Uterus (tissue), 4 donors: ENCODE data around the gene BATF3. TPM values are rescaled to one million over a fixed set of nuclear protein-coding genes. Genes with fewer than 3 reads are reported as not detected.

Experiments used
- DNase-seq, 2 donors: peaks; one replicate each; pipeline ENCODE4 v3.0.0-alpha.2; 2019 to 2020
- H3K27ac ChIP-seq, 2 donors: fragments of 200-600 bp; sonication (generic); 1 replicate in 1 of 2; 2 replicates in 1 of 2; pipeline ENCODE4 v1.5.1; 2016 to 2018
- H3K27me3 ChIP-seq, 2 donors: fragments of 200-600 bp; sonication (generic); one replicate each; pipeline ENCODE4 v1.5.1; 2018 to 2019; ENCODE audit warnings: control low read depth in 1 of 2
- H3K36me3 ChIP-seq, 2 donors: fragments of 200-600 bp; sonication (generic); one replicate each; pipeline ENCODE4 v1.5.1; 2019; ENCODE audit warnings: control low read depth in 1 of 2
- H3K4me1 ChIP-seq, 2 donors: fragments of 200-600 bp; sonication (generic); one replicate each; pipeline ENCODE4 v1.5.1; 2018 to 2019; ENCODE audit warnings: control low read depth in 1 of 2
- H3K4me3 ChIP-seq, 2 donors: fragments of 200-600 bp; sonication (generic); 1 replicate in 1 of 2; 2 replicates in 1 of 2; pipeline ENCODE4 v1.5.1; 2018 to 2019; ENCODE audit warnings: mild to moderate bottlenecking in 1 of 2
- H3K9me3 ChIP-seq, 2 donors: fragments of 200-600 bp; sonication (generic); one replicate each; pipeline ENCODE4 v1.5.1; 2019; ENCODE audit warnings: control low read depth in 1 of 2
- POLR2A ChIP-seq, 2 donors: fragments of 450-650 bp; IDR thresholded peaks; one replicate each; pipeline ENCODE4 v1.6.1; 2016; ENCODE audit warnings: antibody characterized with exemption in 2 of 2, mild to moderate bottlenecking in 1 of 2, moderate library complexity in 1 of 2
- intact Hi-C: fragments of 100-400 bp; cut with DNase I; formaldehyde crosslinking; loops from one replicate; pipeline ENCODE4 v1.15.1; 2023; ENCODE audit warnings: low total_unique reads
- total RNA-seq, 4 donors: library from RNA; depleted of rRNA in 3 of 4; stranded (reverse); fragments of >200 nt in 3 of 4; gene quantifications; one replicate each; pipeline versions ENCODE4 v1.1.0 to v1.2.4, GENCODE V29; 2014 to 2023
- TF ChIP-seq, protein P1 (sequence below), 4 experiments: fragments of 200-600 bp in 2 of 4; fragments of 450-650 bp in 2 of 4; sonication (generic) in 2 of 4; IDR thresholded peaks; one replicate each; pipeline ENCODE4 v1.5.1; 2016 to 2019; ENCODE audit warnings: antibody characterized with exemption in 4 of 4, mild to moderate bottlenecking in 2 of 4, moderate library complexity in 1 of 4
- donor health status: DM: yes; HTN: yes; CAD: no.

Gene BATF3
- total RNA-seq, 4 donors from 2014 or later, result 3.0 to 10.3 (median 3.5) TPM; not detected in 1

DNA sequence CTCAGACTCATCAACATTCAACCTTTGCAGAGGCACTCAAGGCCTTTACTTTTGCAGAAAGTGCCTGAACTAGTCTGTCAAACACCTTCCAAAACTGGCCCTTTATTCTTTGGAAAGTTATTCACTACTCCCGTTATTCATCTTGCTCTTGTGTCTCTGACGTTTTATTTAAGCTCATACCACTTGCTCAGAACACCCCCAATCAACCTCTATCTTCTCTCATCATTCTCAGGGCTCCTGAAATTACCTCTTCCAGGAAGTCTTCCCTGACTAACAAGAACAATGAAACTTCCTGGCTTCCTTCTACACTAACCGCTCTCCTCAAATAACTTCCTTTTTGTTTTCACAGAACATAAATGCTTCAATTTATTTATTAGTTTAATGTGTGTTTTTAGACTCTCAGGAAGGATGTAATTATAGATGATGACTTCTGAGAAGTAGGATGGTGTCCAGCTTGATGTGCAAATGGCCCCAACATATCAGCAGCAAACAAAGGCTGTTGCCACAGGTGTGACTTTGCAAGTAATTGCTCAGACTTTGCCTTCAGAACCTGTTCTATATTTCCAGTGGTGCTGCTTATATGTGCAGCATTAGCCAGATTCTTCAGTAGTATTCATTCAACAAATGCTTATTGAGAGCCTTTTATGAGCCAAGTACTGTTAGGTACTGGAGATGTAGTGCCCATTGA is 22.8 kb upstream of the BATF3 start:
- intact Hi-C loops, result loop anchor here (2.0 kb wide), 1 partner anchor 22 kb away; no protein-coding TSS in a partner anchor
- Histone ChIP-seq H3K4me3 (no peak overlapping the region), H3K4me1 (no peaks in the 10 kb centered on the region), H3K27ac (no peak overlapping the region), H3K27me3 (no peaks in the 10 kb centered on the region), H3K36me3 (no peaks in the 10 kb centered on the region), H3K9me3 (no peaks in the 10 kb centered on the region)
- no peak for DNase-seq
- TF ChIP-seq, protein P1, sequence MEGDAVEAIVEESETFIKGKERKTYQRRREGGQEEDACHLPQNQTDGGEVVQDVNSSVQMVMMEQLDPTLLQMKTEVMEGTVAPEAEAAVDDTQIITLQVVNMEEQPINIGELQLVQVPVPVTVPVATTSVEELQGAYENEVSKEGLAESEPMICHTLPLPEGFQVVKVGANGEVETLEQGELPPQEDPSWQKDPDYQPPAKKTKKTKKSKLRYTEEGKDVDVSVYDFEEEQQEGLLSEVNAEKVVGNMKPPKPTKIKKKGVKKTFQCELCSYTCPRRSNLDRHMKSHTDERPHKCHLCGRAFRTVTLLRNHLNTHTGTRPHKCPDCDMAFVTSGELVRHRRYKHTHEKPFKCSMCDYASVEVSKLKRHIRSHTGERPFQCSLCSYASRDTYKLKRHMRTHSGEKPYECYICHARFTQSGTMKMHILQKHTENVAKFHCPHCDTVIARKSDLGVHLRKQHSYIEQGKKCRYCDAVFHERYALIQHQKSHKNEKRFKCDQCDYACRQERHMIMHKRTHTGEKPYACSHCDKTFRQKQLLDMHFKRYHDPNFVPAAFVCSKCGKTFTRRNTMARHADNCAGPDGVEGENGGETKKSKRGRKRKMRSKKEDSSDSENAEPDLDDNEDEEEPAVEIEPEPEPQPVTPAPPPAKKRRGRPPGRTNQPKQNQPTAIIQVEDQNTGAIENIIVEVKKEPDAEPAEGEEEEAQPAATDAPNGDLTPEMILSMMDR (IDR thresholded peaks at IDR 0.05), result no peak
- no peak for TF ChIP-seq POLR2A (IDR thresholded peaks at IDR 0.05)

DNA sequence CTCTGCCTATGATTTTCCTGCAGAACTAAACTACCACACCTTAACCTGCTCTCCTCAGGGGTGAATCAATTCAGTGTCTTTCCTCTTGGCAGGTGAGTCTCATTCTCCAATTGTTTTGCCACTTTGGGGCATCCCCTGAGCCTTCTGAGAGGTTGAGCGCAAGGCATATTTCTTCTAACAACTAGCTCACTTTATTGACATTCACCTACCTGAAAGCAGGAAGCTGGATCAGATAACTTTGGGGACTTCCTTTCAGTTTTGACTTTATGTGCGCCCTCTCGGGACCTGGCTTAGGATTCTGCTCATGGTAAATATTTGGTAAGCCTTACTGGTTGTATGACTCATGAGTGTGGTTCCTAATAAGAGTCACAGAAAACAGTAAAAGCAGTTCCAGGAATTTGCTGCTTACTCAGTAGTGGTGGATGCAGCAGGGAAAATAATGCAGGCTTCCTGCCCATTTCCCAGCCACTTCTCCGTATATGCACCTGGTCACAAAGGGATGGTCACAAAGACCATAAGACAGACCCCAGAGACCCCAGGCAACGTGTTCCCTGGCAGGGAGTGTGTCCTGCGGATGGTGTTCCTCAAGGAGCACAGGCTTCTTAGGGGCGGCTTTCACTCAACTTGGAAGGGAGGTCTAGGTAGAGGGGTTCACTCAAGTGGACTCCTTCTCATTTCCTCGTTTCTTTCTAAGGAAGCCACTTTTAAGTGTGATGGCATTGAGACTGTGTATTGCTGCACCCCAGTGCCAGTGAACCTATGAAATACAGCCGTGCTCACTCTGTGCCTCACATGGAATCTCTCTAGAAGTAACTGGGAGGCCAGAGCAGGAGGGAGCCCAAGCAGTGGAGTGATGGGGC is 22.0 kb upstream of the BATF3 start:
- Histone ChIP-seq H3K4me3 (no peak overlapping the region), H3K27ac (no peak overlapping the region), H3K4me1 (no peaks in the 10 kb centered on the region), H3K9me3 (no peaks in the 10 kb centered on the region), H3K36me3 (no peaks in the 10 kb centered on the region), H3K27me3 (no peaks in the 10 kb centered on the region)
- intact Hi-C loops, result loop anchor here (2.0 kb wide), 1 partner anchor 23 kb away; no protein-coding TSS in a partner anchor
- TF ChIP-seq, protein P1 (IDR thresholded peaks at IDR 0.05), result no peak
- no peak for TF ChIP-seq POLR2A (IDR thresholded peaks at IDR 0.05)
- DNase-seq, result no peak

DNA sequence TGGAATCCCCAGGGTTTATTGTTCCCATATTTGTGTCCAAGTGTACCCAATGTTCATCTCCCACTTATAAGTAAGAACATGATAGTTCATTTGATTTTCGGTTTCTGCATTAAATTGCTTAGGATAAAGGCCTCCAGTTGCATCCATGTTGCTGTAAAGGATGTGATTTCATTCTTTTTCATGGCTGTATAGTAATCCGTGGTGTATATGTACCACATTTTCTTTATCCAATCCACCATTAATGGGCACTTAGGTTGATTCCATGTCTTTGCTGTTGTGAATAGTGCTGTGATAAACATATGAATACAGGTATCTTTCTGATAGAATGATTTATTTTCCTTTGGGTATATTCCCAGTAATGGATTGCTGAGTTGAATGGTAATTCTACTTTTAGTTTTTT is 20.0 kb upstream of the BATF3 start:
- no peak for DNase-seq
- intact Hi-C loops, result no loop called here
- Histone ChIP-seq H3K4me3 (no peak overlapping the region), H3K9me3 (no peaks in the 10 kb centered on the region), H3K4me1 (no peaks in the 10 kb centered on the region), H3K27me3 (no peaks in the 10 kb centered on the region), H3K27ac (no peak overlapping the region), H3K36me3 (no peaks in the 10 kb centered on the region)
- TF ChIP-seq, protein P1 (IDR thresholded peaks at IDR 0.05), result no peak
- TF ChIP-seq POLR2A (IDR thresholded peaks at IDR 0.05), result no peak

DNA sequence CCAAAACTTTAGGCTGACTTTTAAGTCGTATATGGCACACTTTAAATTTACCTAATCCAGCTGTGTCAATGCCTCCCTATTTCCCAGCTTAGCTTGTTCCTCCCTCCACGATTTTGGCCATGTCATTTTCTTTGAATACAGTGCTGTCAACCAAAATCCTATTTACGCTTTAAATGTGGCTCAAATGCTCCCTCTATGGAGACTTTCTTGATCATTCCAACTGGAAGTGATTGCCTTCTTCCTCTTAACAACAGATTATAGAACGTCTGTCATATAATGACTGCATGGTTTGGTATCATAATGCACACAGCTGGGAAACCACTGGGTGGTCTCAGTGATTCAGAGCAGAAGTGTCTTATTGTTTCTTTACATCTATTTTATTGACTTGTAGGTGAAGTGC is 18.9 kb upstream of the BATF3 start:
- no peaks in the 10 kb centered on the region for H3K27me3 ChIP-seq
- H3K36me3 ChIP-seq, result no peaks in the 10 kb centered on the region
- H3K9me3 ChIP-seq, result no peaks in the 10 kb centered on the region
- intact Hi-C loops, result no loop called here
- H3K4me3 ChIP-seq, result no peak overlapping the region
- DNase-seq, result no peak
- H3K4me1 ChIP-seq, result no peaks in the 10 kb centered on the region
- no peak for TF ChIP-seq POLR2A (IDR thresholded peaks at IDR 0.05)
- TF ChIP-seq, protein P1 (IDR thresholded peaks at IDR 0.05), result no peak
- no peak overlapping the region for H3K27ac ChIP-seq

DNA sequence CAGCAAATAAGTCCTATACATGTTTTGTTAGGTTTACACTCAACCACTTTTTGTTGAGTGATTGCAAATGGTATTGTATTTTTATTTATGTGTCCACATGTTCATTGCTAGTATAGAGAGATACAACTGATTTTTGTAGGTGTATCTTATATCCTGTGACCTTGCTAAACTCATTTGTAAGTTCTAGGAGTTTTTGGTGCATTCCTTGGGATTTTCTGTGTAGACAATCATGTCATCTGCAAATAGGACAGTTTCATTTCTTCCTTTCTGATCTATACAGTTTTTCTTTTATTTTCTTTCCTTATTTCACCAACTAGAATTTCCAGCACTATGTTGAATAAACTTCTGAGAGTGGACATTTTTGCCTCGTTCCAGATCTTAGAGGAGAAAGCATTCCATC is 16.5 kb upstream of the BATF3 start:
- DNase-seq, result no peak
- no peaks in the 10 kb centered on the region for H3K9me3 ChIP-seq
- H3K4me1 ChIP-seq, result no peaks in the 10 kb centered on the region
- H3K36me3 ChIP-seq, result no peaks in the 10 kb centered on the region
- no peak overlapping the region for H3K27ac ChIP-seq
- TF ChIP-seq, protein P1 (IDR thresholded peaks at IDR 0.05), result no peak
- TF ChIP-seq POLR2A (IDR thresholded peaks at IDR 0.05), result no peak
- intact Hi-C loops, result no loop called here
- no peaks in the 10 kb centered on the region for H3K27me3 ChIP-seq
- no peak overlapping the region for H3K4me3 ChIP-seq
